HepG2 (cell line): ENCODE data around the gene UMOD. TPM values are rescaled to one million over a fixed set of nuclear protein-coding genes. Genes with fewer than 3 reads are reported as not detected.

Source experiments
- FOXP1 ChIP-seq, 2 experiments: fragments of 450-650 bp in 1 of 2; IDR thresholded peaks; 2 replicates each; pipeline ENCODE4 v1.6.1; 2017 to 2018; ENCODE audit warnings: antibody characterized with exemption in 1 of 2
- HINFP ChIP-seq: sonication (generic); formaldehyde crosslinking; IDR thresholded peaks from 2 replicates; pipeline ENCODE4 v1.4.0; 2020; ENCODE audit warnings: low read depth, mild to moderate bottlenecking, missing genetic modification reagents
- KIAA2018 ChIP-seq: sonication (generic); formaldehyde crosslinking; IDR thresholded peaks from 2 replicates; pipeline ENCODE4 v1.5.0; 2020; ENCODE audit warnings: mild to moderate bottlenecking, missing genetic modification reagents, borderline replicate concordance
- PHB2 ChIP-seq: fragments of 450-650 bp; IDR thresholded peaks from 2 replicates; pipeline ENCODE4 v1.6.1; 2018; ENCODE audit not compliant: partially characterized antibody
- RORA ChIP-seq: sonication (generic); formaldehyde crosslinking; IDR thresholded peaks from 2 replicates; pipeline ENCODE4 v1.5.0; 2020; ENCODE audit warnings: mild to moderate bottlenecking, missing genetic modification reagents, moderate library complexity
- ZFP36 ChIP-seq: fragments of 150-350 bp; IDR thresholded peaks from 2 replicates; pipeline ENCODE4 v1.6.1; 2018; ENCODE audit warnings: borderline replicate concordance, low read length, low read depth; ENCODE audit not compliant: partially characterized antibody
- ZNF569 ChIP-seq: sonication (generic); formaldehyde crosslinking; IDR thresholded peaks from 2 replicates; pipeline ENCODE4 v1.5.0; 2020; ENCODE audit warnings: mild to moderate bottlenecking, missing genetic modification reagents, moderate library complexity, borderline replicate concordance
- ZSCAN25 ChIP-seq: sonication (generic); formaldehyde crosslinking; IDR thresholded peaks from 2 replicates; pipeline ENCODE4 v1.8.0; 2022; ENCODE audit warnings: mild to moderate bottlenecking, missing genetic modification reagents
- polyA plus RNA-seq, 8 experiments: library from polyadenylated mRNA; depleted of rRNA in 3 of 8; stranded (reverse) in 7 of 8; unstranded in 1 of 8; fragments of >200 nt; fragmentation: Illumina TruSeq in 4 of 8; extraction: Trizol in 4 of 8; gene quantifications; 2 replicates each; pipeline versions ENCODE4 v1.2.1 to v1.2.3, GENCODE V29; 2011 to 2016; ENCODE audit warnings: low read depth in 4 of 8, missing spikeins in 1 of 8, mixed read lengths in 1 of 8; ENCODE audit not compliant: insufficient read depth in 1 of 8
- total RNA-seq, 5 experiments: library from RNA; depleted of rRNA; stranded (reverse); fragments of >200 nt; fragmentation: Illumina TruSeq; extraction: Trizol; gene quantifications; 2 replicates each; pipeline ENCODE4 v1.2.3, GENCODE V29; 2016; ENCODE audit warnings: low read depth in 1 of 5
- TF ChIP-seq, protein P1 (sequence below): sonication (generic); formaldehyde crosslinking; IDR thresholded peaks from 2 replicates; pipeline ENCODE4 v1.4.0; 2020; ENCODE audit warnings: missing genetic modification reagents
- TF ChIP-seq, protein P2 (sequence below): sonication (generic); formaldehyde crosslinking; IDR thresholded peaks from 2 replicates; pipeline ENCODE4 v1.5.0; 2020; ENCODE audit warnings: mild to moderate bottlenecking, missing genetic modification reagents, borderline replicate concordance
- TF ChIP-seq, protein P3 (sequence below): sonication (generic); formaldehyde crosslinking; IDR thresholded peaks from 2 replicates; pipeline ENCODE4 v1.4.0; 2020; ENCODE audit warnings: mild to moderate bottlenecking, missing genetic modification reagents

Gene UMOD
- total and polyA plus RNA-seq, 2 of the 13 experiments (the other 11 are each of a cell fraction or from before 2014, with no cell fraction given) = not detected

DNA sequence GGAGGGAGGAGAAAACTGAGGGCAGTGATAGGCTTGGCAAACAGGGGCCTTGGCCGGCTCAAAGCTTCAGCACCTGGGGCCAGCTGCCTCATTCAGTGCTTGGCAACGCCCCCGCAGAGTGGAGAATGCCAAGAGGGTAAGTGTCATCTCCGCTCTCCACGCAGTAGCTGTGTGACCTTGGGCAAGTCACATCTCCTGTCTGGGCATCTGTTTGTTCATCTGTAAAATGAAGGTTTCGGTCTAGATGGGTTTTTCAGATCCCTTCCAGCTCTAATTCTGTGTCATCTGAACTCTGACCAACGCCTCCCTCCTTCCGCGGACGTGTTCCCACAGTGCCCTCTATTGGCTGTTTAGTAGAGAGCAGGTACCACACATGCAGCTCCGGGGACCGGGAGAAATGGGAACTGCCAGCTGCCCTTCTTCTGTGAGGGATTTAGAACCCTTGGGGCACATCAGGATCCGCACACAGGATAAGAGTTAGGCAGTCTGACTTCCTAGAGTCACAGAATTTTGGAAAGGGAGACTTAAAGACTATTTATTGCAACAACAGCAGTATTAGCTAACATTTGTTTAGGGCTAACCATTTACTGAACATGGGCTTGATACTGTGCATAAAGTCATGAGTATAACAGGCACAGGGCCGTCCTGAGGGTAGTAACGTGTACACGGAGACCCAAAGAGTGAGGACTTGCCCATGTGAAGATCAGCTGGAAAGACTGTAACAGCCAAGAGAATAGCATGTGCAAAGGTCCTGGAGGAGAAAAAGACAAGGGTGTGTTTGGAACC lies 52.0 kb downstream of the UMOD start (continued):
- TF ChIP-seq KIAA2018 (CRISPR knock-in tag) (no peak), HINFP (CRISPR knock-in tag) (peak; percentile 91), PHB2 (no peak), ZSCAN25 (CRISPR knock-in tag) (no peak), ZFP36 (no peak), RORA (CRISPR knock-in tag) (no peak), ZNF569 (CRISPR knock-in tag) (no peak), FOXP1 (IDR thresholded peaks at IDR 0.05) (no peak), FOXP1 (CRISPR knock-in tag; IDR thresholded peaks at IDR 0.05) (no peak)
- TF ChIP-seq, protein P1, sequence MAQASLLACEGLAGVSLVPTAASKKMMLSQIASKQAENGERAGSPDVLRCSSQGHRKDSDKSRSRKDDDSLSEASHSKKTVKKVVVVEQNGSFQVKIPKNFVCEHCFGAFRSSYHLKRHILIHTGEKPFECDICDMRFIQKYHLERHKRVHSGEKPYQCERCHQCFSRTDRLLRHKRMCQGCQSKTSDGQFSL (CRISPR knock-in tag) = no peak
- TF ChIP-seq, protein P2, sequence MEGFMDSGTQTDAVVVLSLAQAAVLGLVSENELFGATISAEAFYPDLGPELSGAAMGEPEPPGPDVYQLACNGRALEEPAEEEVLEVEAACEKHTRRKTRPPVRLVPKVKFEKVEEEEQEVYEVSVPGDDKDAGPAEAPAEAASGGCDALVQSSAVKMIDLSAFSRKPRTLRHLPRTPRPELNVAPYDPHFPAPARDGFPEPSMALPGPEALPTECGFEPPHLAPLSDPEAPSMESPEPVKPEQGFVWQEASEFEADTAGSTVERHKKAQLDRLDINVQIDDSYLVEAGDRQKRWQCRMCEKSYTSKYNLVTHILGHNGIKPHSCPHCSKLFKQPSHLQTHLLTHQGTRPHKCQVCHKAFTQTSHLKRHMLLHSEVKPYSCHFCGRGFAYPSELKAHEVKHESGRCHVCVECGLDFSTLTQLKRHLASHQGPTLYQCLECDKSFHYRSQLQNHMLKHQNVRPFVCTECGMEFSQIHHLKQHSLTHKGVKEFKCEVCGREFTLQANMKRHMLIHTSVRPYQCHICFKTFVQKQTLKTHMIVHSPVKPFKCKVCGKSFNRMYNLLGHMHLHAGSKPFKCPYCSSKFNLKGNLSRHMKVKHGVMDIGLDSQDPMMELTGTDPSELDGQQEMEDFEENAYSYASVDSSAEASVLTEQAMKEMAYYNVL (CRISPR knock-in tag) = no peak
- TF ChIP-seq, protein P3, sequence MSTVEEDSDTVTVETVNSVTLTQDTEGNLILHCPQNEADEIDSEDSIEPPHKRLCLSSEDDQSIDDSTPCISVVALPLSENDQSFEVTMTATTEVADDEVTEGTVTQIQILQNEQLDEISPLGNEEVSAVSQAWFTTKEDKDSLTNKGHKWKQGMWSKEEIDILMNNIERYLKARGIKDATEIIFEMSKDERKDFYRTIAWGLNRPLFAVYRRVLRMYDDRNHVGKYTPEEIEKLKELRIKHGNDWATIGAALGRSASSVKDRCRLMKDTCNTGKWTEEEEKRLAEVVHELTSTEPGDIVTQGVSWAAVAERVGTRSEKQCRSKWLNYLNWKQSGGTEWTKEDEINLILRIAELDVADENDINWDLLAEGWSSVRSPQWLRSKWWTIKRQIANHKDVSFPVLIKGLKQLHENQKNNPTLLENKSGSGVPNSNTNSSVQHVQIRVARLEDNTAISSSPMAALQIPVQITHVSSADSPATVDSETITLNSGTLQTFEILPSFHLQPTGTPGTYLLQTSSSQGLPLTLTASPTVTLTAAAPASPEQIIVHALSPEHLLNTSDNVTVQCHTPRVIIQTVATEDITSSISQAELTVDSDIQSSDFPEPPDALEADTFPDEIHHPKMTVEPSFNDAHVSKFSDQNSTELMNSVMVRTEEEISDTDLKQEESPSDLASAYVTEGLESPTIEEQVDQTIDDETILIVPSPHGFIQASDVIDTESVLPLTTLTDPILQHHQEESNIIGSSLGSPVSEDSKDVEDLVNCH (CRISPR knock-in tag) = no peak
